GM18498 (cell line): ENCODE data around the gene CTU1.
A peak's percentile ranks its signal among the peaks of the same experiment; 100 is the strongest.

Source experiments
- ATAC-seq: cut with Tn5 transposase; IDR thresholded peaks from one replicate; pipeline ENCODE4 v1.9.1; 2021; ENCODE audit warnings: mild to moderate bottlenecking, moderate library complexity; ENCODE audit not compliant: unreplicated experiment

CTU1 gene

GRCh38 chr19:51135004-51135403 lies 26.8 kb upstream of the CTU1 start:
- ATAC-seq: no peak

DNA sequence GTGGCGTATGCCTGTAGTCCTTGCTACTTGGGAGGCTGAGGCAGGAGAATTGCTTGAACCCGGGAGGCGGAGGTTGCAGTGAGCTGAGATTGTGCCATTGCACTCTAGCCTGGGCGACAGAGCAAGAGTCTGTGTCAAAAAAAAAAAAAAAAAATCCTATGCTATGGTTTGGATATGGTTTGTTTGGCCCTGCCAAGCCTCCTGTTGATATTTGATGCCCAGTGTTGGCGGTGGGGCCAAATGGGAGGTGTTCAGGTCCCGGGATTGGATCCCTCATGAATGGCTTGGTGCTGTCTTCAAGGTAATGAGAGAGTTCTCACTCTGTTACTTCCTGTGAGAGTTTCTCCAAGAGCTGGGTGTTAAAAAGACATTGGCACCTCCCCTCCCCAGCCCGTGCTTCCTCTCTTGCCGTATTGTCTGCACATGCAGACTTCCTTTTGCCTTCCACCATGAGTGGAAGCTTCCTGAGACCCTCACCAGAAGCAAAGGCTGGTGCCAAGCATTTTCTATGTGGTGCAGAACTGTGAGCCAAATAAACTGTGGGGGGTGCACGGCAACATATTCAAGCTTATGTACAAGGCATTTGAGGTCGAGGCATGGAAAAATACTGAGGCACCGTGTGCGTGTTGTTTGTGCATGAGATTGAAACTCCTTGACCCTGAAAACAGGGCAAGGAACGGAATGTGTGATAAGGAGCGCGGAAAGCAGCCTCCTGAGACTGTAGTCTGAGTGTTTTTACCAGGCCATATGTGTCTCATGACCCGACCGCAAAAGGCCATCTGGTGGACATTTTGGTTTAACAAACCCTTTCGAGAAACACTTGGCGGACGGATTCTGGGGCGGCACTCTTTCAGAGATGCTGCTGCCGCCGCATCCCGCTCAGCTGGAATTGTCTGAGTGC lies 23.8 kb upstream of the CTU1 start:
- no peak for ATAC-seq

- ATAC-seq: no peak
Observed at GRCh38 chr19:51129716-51130115, 21.5 kb upstream of the CTU1 start.

DNA sequence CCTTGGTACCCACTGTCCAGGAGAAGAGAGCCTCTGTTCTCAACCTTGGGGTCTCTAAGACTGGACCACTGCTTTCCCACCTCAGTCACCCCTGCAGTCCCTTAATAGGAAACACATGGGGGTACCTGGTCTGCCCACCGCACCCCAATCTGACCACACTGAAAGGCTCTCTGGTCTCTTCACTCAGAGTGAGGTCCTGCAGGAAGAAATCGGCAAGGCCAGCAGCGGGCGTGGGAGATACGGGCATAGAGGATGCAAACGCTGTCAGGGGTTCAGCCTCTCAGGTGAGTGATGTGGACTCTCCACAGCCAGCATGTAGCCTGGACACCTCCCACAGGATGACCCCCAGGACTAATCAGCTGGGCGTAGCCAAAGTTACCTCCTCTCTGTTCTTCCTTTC lies 20.0 kb upstream of the CTU1 start:
- no peak for ATAC-seq

GRCh38 chr19:51127755-51128154 lies 19.5 kb upstream of the CTU1 start:
- ATAC-seq: no peak

GRCh38 chr19:51127032-51127431 lies 18.8 kb upstream of the CTU1 start:
- ATAC-seq: no peak

DNA sequence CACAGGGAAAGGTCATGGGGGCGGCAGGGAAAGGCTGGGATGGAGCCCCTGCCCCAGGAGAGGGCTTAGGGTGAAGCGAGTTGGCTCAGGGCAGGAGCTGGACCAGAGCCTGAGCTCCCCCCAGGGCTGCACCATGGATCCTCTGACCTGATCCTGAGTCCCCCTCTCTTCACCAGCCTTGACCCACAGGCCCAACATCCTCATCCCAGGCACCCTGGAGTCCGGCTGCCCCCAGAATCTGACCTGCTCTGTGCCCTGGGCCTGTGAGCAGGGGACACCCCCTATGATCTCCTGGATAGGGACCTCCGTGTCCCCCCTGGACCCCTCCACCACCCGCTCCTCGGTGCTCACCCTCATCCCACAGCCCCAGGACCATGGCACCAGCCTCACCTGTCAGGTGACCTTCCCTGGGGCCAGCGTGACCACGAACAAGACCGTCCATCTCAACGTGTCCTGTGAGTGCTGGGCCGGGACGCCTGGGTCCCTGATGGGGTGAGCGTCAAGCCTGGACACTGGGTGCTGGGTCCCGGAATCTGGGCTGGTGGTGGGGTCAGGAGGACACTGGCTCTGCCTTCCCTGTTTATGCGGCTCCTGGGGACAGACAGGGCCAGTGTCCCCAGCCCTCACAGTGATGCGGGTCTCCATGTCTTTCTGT lies 17.3 kb upstream of the CTU1 start:
- ATAC-seq: no peak

DNA sequence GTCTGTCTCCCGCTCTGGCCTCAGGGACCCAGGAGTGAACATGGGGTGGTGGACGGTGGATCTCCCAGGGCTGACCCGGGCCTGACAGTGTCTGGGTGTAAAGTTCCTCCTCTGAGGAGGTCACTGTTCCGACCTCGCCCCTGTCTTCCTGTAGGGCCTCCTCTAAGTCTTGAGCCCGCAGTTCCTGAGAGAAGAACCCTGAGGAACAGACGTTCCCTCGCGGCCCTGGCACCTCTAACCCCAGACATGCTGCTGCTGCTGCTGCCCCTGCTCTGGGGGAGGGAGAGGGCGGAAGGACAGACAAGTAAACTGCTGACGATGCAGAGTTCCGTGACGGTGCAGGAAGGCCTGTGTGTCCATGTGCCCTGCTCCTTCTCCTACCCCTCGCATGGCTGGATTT lies 16.5 kb upstream of the CTU1 start, which contains the start of gene SIGLEC9:
SIGLEC9 (plus strand) TSS at position 178 of the 400 bp plus-strand sequence; CDS start at position 247, 69 bp downstream.
- no peak for ATAC-seq

DNA sequence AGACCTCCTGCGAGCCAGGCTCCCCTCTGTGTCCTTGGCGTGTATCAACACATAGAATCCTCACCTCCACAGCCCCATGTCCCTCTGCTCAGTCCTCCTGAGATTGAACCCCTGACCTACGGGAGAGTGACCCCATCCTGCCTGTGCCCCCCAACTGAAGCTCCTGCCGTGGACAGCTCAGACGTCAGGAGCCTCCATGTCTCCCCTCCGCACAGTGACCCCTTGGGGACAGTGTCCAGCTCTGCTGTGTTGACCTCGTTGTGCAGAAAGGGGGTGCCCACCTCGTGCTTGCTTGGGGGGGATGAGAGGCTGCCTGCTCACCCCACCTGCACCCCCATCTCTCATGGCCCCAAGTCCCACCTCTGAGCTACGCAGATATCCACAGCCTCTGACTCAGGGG lies 16.0 kb upstream of the CTU1 start:
- no peak for ATAC-seq

DNA sequence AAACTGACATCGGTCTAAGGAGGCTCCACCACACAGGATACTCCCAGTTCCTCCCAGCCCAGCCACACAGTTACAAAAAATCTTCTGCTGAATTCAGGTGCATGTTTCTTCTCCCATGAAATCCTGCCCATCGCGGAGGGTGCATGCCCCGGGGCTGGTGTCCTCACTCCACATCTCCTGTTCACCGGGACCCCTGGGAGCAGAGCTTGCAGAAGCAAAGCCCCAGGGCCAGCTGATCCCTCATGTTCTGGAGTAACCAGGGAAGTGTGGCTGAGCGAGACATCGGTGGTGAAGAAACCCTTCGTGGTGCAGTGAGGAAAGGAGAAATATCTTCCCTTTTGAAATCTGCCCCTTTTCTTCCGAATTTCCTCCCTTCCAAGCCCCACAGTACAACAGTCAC lies 15.6 kb upstream of the CTU1 start:
- no peak for ATAC-seq

DNA sequence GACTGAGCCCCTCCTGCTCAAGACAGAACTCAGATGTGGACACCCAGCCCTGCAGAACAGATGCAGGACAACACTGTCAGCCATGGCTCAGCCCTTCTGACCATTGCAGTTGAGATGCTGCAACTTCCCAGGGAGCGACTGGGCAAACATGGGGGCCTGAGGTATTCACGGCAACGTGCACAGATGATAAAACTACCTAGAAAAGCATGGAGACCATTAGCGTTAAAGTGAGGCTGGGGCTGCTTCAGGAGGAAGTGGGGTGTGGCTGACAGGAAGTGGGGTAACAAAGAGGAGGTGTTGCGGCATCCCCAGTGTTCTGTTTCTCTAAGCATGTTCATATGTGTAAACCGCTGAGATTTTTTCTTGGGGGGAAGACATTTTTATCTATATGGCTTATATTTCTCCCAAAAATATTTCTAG lies 15.2 kb upstream of the CTU1 start:
- no peak for ATAC-seq

DNA sequence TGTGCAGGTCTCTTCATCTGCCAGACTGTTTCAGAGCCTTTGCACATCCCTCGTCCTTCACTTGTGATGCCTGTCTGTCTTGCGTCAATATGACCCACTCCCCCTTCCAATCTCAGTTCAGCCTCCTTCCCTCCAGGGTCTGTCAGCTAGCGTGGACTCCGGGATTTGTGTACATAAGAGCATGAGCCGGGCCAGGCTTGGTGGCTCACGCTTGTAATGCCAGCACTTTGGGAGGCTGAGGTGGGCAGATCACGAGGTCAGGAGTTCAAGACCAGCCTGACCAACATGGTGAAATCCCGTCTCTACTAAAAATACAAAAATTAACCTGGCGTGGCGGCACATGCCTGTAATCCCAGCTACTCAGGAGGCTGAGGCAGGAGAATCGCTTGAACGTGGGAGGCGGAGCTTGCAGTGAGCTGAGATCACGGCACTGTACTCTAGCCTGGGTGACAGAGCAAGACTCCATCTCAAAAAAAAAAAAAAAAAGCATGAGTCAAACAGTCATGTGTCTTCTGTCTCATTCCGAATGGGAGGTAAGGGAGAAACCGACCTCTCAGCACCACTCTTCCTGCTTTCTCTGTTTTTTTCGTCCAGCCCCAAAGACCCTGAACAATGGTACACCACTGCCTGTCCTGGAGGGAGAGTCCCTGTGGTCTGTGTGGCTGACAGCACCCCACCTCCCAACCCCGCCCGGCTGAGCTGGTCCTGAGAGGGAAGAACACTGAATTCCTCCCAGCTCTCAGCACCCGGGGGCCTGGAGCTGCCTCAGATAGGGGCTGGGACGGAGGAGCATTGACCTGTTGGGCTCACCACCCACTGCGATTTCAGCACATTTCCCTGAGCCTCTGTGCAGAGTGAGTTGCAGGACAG lies 14.1 kb upstream of the CTU1 start:
- no peak for ATAC-seq

GRCh38 chr19:51121257-51121656 lies 13.0 kb upstream of the CTU1 start:
- no peak for ATAC-seq

- no peak for ATAC-seq
Observed at GRCh38 chr19:51120160-51120559, 12.0 kb upstream of the CTU1 start.

GRCh38 chr19:51119611-51120010 lies 11.4 kb upstream of the CTU1 start:
- ATAC-seq: no peak

DNA sequence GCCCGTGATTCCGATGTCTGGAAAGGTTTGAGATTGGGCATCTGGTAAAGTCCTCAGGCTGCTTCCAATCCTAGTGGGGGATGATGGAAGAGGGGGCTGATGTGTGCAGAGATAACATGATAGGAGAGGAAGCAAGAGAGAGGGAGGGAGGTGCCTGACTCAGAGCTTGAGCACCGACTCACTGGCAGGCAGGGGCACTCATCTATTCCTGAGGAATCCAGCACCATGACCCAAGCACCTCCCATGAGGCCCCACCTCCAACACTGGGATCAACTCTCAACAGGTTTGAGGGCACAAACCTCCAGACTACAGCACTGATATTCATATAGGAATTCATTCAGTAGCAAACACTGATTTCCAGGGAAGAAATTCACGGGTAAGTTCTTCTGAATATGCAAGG lies 10.9 kb upstream of the CTU1 start:
- ATAC-seq: no peak

- ATAC-seq: no peak
Observed at GRCh38 chr19:51116736-51117286, 8.6 kb upstream of the CTU1 start.

- ATAC-seq: no peak
Observed at GRCh38 chr19:51114087-51114729, 6.0 kb upstream of the CTU1 start.

GRCh38 chr19:51111606-51112005 lies 3.4 kb upstream of the CTU1 start:
- ATAC-seq: no peak

- ATAC-seq: no peak
Observed at GRCh38 chr19:51110666-51110971, 2.4 kb upstream of the CTU1 start.

DNA sequence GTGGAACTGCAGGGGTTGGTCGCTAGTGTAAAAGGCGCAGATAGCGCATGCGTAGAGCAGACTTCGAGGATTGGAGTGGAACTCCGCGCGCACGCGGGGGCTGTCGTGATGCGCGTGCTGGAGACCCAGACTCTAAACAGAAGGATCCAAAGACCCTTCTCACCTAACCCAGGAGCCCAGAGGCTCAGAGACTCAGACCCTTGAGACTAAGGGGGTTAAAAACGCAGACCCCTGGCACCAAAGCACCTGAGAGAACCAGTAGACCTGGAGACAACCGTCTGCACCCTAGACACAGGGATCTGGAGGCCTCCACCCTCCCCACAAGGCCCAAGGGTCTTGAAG lies 567 bp upstream of the CTU1 start:
- ATAC-seq: peak; percentile 39
